ENCODE measurements around the gene YBEY.
"Not testable (repeated sequence)": the region's sequence is repeated elsewhere in the genome, so short reads cannot be mapped to it uniquely, and the experiment has no call there.

The YBEY gene

DNA sequence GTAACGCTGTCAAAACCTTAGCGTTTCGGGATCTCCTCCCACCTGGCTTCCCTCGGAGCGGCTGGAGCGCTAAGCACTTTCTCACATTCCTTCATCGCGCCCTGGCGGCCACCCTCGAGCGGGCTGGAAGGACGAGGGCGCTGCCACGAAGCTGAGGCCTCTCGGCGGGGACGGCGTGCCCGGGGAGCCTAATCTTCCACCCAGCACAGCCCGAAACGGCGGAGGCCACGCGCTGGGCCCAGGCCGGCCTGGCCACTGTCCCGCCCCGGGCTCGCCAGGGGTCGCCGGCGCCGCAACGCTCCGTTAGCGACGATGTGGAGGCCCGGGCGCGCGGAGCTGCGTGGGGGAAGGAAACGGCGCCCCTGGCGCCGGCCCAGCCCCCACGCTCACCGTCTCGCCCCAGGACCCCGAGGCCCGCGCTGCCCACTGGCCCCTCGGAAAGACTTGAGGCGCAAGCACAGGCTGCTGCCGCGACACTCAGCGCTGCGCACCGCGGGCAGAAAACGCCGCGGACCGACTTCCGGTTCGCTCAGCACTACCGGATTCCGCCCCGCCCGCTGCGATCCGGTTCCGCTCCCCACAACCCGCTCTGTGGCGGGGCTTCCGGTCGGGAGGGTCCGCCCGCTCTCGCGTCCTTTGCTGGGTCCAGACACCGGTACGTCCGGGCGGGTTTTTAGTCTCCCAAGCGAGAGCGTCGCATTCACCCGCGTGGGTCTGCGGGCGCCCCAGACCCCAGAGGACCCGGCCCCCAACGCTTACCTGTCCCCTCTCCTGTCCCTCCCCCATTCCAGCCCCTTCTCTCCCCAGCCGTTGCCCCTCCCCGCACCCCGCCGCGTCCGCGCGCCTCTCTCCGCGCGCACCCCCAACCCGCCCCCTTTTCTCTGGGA lies at the start of gene YBEY:
TSS of gene YBEY (plus strand) at position 582 of the 887 bp plus-strand sequence. CDS start 572 bp downstream, outside the sequence.
- peak; percentile 81 to 84 for DNase-seq (ENCODE audit: low read depth in 2 of 2)

- DNase-seq (ENCODE audit: low read depth in 2 of 2) = no peak
Observed at GRCh38 chr21:46237474-46237873, 48.7 kb upstream of the YBEY start.

- no peak for DNase-seq (ENCODE audit: low read depth in 2 of 2)
Observed at GRCh38 chr21:46239817-46240325, 46.3 kb upstream of the YBEY start.

- not testable (repeated sequence) for DNase-seq (ENCODE audit: low read depth in 2 of 2)
Observed at GRCh38 chr21:46241577-46241976, 44.6 kb upstream of the YBEY start.

DNA sequence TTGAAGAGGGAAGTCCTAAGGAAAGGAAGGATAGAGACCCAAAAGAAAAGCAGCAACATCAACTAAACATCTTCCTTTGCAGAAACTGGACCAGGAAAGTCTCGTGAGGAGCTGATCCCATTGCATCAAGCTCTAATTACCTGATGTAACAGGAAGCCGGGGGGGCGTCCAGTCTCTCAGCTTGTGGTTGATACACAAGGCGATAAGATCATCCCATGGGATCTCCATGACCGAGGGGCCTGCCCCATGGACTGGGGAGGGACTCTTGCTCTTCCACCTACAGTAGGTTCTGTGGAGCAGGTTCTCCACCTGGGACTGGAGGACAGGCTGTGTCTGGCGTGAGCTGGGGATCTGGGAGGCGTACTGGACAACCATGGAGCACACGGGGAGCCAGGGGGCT lies 42.8 kb upstream of the YBEY start:
- DNase-seq (ENCODE audit: low read depth in 2 of 2) = no peak

DNA sequence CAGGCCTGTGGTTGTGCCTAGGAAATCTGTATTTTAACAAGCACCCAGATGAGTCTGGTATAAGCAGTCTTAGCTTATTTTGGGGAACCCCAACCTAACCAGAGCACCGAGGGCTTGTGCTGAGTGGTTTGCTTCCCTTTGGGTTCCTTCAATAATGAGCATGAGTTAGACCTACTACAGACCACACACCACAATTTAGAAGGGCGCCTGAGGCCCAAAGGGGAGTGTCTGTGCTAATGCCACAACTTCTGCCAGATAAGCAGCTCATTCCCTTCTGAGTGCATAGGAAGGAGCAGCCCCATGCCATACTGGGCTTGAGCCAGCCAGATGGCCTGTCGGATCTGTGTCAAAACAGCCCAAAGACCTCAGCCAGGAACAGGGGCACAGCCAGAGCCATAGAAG lies 42.2 kb upstream of the YBEY start:
- DNase-seq (ENCODE audit: low read depth in 2 of 2) = no peak

- DNase-seq (ENCODE audit: low read depth in 2 of 2) = no peak
Observed at GRCh38 chr21:46244602-46245001, 41.5 kb upstream of the YBEY start.

- DNase-seq (ENCODE audit: low read depth in 2 of 2) = no peak
Observed at GRCh38 chr21:46245213-46245915, 40.8 kb upstream of the YBEY start.

GRCh38 chr21:46246345-46246744 lies 39.8 kb upstream of the YBEY start:
- no peak for DNase-seq (ENCODE audit: low read depth in 2 of 2)

- no peak for DNase-seq (ENCODE audit: low read depth in 2 of 2)
Observed at GRCh38 chr21:46247699-46248421, 38.3 kb upstream of the YBEY start.

GRCh38 chr21:46248422-46248782 lies 37.7 kb upstream of the YBEY start:
- no peak for DNase-seq (ENCODE audit: low read depth in 2 of 2)

- no peak for DNase-seq (ENCODE audit: low read depth in 2 of 2)
Observed at GRCh38 chr21:46248827-46249226, 37.3 kb upstream of the YBEY start.

DNA sequence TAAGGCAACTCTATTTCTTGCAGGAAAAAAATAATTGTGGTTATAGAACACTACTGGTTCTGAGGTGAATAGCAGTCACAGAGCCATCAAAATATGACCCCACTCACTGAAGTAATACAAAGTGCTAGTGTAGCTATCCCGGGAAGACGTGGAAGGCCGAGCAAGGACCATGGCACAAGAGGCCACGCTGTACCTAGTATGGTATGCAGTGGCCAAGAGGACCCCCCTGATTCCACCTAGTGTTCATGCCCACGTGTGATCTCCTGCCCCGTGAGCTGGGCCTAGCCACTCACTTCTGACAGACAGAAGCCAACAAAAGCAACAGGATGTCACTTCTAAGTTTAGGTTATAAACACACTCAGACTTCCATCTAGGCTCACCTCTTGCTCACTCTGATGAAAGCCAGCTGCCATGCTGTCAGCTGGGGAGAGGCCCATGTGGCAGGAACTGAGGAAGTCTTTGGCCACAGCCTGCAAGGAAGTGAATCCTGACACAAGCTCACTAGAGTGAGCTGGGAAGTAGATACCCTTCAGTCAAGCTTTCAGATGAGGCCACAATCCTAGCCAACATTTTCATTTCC lies 35.9 kb upstream of the YBEY start:
- no peak for DNase-seq (ENCODE audit: low read depth in 2 of 2)

DNA sequence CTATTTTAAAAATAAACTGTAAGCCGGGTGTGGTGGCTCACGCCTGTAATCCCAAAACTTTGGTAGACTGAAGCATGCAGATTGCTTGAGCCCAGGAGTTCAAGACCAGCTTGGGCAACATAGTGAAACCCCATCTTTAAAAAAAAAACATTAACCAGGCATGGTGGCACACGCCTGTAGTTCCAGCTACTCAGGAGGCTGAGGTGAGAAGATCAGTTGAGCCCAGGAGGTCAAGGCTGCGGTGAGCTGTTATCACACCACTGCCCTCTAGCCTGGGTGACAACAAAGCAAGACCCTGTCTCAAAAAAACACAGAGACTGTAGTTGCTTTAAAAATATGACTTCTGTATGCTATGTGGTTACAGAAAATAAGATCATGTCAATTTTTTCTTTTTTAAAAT lies 33.3 kb upstream of the YBEY start:
- no peak for DNase-seq (ENCODE audit: low read depth in 2 of 2)

DNA sequence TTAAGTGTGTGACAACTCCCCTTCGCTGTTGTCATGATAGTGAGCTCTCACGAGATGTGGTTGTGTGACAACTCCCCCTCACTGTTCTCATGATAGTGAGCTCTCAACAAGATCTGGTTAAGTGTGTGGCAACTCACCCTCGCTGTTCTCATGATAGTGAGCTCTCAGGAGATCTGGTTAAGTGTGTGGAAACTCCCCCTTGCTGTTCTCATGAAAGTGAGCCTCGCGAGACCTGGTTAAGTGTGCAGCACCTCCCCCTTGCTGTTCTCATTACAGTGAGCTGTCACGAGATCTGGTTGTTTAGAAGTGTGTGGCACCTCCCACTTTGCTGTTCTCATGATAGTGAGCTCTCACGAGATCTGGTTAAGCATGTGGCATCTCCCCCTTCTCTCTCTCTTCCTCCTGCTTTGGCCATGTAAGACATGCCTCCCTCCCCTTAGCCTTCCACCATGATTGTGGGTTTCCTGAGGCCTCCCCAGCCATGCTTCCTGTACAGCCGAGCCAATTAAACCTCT lies 32.5 kb upstream of the YBEY start:
- no peak for DNase-seq (ENCODE audit: low read depth in 2 of 2)

DNA sequence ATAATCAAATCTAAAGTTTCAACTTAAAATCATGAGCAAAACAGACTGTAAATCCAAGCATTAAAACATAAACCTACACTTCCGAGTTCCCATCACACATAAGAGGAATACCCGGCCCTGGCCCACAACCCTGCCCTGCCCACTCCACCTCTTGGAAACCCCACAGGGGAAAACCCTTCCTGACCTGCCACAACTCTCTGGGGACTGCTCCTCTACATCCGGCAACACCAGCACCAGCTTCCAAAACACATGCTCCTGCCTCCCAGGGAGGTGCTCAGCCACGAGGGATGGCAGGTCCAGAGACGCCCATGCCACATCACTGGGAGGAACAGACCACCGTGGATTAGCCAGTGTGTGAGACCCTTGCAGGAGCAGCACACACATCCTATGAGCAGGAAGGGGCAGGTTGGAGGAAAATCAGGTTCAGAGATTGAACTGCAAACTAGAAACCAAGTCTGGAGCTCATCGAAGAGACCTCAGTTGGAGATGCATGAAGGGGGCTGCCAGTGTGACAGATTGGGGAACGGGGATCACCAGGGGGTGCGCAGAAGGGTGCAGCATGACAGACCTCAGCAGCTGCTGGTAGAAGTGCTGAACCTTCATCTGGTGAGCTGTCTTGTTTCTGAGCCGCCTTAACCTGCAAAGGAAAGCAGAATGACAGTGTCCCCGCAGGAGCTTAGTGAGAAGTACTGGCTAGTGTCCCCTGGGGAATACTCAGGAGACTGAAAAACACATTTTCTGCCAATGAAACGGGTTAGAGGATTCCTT lies 31.8 kb upstream of the YBEY start:
- no peak for DNase-seq (ENCODE audit: low read depth in 2 of 2)

DNA sequence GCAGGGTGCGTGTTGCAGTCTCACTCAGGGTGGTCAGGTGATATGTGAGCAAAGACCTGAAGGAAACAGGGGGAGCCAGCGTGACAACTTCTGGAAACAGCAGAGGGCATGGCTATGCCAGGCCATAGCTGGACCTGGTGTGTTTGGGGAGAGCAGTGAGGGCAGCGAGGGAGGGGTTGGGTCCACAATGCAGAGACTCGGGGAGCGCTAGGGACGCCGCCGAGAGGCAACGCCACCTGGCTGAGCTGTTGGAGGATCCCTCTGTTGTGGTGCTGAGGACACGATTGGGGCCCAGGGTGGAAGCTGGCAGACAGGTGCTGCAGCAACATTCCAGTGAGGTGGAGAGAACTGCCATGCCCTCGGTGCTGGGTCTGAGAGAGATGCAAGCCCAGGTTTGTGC lies 31.0 kb upstream of the YBEY start:
- DNase-seq (ENCODE audit: low read depth in 2 of 2) = no peak

DNA sequence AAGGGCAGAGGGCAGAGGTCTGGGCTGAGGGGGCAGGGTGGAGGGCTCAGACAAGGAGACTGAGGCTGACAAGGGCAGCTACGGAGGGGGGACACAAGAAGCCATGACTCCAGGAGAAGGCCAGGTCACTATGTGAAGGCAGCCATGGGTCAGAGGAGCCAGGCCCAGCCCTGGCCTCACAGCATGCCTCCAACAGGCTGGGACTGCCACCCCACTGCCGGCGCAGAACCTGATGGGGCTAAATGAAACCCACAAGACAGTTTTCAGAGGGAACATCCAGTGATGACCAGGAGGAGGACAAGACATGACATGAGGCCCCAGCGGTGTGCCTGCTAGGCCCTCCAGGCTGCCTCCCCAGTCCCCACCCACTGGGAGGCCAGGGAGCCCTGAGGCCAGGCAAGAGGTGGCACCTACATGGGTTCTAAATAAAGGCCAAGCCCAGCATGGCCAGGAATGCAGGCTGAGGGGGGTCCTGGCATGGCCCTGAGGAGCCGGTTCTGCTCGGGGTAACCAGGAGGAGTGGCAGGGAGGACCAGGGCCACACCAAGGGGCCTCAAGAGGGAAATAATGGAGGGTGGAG lies 30.3 kb upstream of the YBEY start:
- no peak for DNase-seq (ENCODE audit: low read depth in 2 of 2)

- no peak for DNase-seq (ENCODE audit: low read depth in 2 of 2)
Observed at GRCh38 chr21:46256501-46256994, 29.6 kb upstream of the YBEY start.

DNA sequence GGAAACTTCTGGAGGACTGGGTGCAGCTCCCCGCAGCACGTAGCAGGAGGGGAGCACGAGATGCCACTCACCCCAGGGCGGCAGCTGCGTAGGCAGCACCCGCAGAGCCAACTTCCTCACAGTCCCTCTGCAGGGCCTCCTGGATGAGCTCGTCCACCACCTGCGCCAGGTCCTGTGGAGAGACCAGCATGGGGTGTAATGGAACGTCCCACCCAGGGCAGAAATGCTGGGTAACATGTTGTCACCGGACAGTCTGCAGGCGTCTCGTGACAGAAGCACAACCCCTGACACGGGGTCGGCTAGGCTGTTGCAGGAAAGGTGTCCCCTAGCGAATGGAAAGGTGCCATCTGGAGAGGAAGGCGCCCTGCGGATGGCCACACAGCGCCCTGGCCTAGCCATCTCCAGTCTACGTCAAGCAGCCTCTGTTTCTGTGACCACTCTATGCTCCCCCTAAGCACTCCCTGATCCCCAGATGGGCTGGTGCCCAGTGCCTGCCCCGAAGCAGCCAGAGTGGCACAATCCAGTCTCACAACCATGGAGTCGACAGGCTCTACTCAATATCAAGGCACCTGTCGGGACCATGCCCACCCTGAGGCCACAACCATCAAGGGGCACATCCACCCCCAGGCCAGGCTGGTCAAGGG lies 22.0 kb upstream of the YBEY start:
- DNase-seq (ENCODE audit: low read depth in 2 of 2) = no peak
